Measurements from ENCODE around the gene FBXO15.

FBXO15 gene, protein sequence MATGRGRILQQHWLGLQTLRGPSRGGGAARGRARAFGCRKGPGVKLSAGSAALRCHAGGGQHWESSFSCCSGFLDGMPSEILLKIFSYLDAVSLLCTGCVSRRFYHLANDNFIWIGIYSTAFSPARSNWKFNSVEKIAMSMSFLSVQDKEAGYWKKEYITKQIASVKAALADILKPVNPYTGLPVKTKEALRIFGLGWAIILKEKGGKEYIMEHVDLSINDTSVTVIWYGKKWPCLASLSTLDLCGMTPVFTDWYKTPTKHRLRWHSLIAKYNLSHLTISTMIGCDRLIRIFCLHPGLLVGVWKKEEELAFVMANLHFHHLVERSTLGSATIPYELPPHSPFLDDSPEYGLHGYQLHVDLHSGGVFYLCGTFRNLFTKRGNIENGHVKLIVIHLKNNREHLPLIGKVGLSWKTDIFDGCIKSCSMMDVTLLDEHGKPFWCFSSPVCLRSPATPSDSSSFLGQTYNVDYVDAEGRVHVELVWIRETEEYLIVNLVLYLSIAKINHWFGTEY

DNA sequence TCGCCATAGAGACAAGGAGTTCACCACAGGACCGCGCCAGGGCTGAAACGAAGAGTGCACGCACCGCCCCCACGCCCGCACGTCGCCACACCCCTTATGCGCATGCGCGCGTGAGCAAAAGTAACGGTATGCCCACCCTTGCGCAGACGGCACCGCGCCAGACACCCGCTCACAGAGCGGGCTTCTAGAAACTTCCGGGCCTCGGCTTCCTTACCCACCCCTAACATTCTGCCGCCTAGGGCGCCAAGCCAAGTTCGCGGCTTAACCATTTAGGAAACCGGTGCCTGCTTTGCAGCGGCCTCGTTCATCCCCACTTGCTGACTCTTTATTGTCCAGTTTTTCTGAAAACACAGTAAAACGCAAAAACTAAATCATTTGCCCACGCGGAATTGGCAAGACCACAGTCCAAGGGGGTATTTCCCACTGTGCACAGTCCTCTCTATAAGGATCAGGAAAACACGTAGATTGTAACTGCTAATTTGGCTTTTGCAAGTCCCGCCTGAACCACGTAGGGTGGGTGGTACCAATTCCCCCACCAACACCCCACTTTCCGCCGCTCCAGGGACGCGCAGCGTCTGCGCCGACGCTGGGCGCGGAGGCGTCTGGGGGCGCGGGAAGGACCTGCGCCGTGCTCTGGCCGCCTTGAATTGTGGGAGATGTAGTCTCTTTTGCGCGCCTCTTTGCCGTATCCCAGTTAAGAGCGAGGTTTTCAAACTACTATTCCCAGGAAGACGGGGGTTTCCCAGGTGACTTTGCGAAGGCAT is at the start of gene FBXO15, which contains the start of gene TIMM21:
TSS of gene FBXO15 (minus strand) at position 56 of the 764 bp plus-strand sequence. CDS start at position 7, 49 bp downstream.
TSS of gene TIMM21 (plus strand) at position 745 of the 764 bp plus-strand sequence. CDS start 286 bp downstream, outside the sequence.
- peak; percentile 91 to 92 for DNase-seq (ENCODE audit: low read depth in 2 of 2)

DNA sequence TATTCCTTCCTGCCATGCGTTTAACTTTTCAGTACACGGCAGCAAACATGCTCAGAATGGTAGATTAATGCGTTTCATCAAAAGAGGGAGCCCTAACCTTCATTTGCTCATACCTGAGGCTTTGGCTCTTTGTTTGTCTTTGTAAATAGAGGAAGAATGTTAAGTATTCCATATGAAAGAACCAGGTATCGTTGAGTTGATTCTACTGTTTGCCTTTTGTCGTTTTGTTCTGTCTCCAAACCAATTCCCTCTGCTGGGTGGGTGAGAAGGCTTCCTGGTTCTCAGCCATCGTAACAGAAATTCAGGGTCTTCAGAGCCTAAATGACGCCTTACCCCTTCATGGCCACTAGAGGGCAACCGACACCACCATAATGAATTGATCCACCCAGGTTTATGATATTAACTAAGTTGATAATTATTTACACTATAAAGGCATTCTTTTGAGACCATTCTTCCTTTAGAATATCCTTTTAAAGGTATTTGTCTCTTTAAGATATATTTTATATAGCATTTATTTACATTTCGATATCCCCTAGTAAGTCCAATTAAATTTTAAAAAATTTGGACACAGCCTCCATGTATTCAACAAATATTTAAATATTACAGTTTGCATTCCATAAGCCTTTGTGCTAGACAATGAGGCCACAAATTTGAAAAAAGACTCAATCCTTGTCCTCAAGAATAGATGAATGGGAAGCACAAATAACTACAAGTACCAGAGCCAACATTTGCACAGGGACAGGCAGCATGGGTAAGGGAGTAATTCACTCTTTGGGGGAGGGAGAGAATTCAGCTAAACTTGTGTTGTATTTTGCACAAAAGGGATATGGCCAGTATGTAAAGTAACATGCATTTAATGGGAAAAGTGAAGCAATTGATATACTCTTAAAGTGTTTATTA is 48.8 kb upstream of the FBXO15 start:
- peak; percentile 2 to 24 for DNase-seq (ENCODE audit: low read depth in 2 of 2)

DNA sequence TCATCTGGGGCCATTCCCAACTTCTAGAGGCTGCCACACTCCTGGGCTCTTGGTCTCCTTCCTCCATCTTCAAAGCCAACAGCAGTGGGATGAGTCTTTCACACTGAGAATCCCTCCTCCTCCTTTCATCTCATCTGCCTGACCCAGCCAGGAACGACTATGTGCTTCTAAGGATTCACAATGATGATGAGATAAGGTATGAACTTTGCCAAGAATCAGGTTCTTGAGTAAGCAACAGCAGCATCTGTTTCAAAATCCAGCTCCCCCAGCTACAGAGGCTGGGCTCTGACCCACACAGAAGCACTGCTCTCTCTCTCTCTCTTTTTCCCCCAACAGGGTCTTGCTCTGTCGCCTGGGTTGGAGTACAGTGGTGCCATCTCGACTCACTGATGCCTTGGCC is 47.1 kb upstream of the FBXO15 start:
- DNase-seq (ENCODE audit: low read depth in 2 of 2), result no peak

DNA sequence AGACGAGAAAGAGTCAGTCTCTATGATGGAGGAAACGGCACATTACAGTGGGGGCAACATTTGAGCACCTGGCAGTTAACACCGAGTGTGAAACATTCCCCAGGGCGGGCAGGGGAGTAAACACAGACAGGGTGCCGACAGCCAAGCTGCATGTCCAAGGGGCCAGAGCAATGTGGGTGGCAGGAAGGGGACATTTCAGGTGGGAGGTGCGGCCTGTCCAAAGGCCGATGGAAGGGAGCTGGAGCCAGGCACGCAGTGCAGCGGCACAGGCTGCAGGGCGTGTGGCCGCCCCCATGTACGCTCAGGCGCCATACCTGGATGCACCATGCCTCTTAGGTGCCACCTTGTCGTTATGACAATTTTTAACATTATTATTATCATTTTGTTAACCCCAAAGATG is 43.9 kb upstream of the FBXO15 start:
- no peak for DNase-seq (ENCODE audit: low read depth in 2 of 2)

DNA sequence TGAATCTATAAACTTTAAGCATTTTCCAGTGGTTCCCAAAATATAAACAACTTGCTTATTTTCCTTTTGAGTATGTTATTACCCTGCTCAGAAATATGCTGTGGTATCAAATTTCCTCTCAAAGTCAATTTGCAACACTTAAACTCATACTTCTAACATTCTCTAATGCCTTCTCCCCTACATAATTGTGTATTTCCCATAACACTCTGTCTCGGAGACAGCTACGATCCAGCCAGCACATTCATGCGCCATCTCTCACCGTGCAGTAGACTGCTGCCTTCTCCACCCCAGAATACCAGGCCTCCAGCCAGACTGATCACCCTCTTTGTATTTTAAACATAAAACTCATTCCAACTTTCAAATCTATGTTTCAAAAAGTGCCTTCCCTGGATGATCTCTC is 42.5 kb upstream of the FBXO15 start:
- no peak for DNase-seq (ENCODE audit: low read depth in 2 of 2)

DNA sequence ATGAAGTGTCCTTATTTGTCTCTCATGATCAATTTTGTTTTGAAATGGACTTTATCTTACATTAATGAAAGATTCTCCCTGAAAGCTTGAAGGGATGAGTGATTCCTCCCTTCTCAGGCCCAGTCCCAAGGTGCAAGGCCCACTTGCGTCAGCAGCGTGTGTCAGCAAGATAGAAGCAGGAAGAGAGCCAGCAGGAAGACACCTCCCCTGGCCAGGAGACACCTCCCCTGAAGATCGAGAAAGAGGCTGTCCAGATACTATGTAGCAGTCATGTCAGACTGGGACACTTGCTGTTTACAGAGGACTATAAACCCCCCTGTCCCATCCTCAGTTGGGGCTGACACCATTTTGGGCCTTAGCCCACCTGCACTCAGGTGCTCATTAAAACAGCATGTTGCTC is 39.0 kb upstream of the FBXO15 start:
- no peak for DNase-seq (ENCODE audit: low read depth in 2 of 2)

DNA sequence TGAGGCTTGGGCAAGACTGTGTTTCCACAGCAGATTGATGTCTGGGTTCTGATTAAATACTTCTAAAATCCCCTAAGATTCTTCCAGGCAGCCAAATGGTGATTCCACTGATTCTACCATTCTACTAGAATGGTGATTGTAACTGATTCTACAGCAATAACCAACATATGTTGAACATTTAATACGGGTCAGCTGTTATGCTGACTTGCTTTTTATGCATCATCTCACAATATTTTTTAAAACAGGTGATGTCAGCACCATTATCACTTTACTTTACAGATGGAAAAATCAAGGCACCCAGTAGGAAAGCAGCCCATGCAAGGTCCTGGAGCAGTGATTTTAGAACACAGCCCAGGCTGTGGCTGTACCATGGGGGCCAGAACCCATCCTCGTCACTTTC is 38.2 kb upstream of the FBXO15 start:
- no peak for DNase-seq (ENCODE audit: low read depth in 2 of 2)

DNA sequence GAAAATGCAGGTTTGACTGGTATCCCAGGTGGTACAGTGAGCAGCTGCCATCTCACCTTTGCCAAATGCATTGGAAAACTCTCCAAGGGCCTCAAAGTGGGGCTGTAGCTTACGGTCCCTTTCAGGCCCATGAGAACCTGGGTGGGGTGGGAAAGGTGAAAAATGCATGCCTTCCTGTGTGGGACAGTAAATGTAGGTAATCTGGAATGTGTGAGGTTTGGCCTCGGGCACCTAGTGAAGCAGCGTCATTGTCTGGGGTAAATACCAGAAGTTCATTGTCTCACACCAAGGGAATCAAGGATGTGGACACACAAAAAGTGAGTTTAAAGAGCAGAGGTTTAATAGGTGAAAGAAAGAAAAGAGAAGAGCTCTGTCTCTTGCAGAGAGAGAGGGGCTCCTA is 37.2 kb upstream of the FBXO15 start:
- no peak for DNase-seq (ENCODE audit: low read depth in 2 of 2)

DNA sequence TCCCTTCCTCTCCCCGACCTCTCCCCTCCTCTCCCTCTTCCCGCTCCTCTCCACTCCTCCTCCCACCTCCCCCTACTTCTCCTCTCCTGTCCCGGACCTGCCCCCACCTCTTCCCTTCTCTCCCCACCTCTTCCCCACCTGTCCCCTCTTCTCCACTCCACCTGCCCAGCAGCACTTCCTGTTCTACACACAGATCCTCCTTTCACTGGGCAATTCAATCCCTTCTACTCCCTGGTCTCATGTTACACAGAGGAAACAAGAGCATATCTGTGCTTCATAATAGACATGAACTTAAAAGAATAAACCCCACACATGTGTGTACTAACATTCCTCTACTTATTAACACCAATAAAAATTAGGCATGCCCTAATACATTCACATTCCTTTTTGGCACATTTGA is 35.5 kb upstream of the FBXO15 start:
- DNase-seq (ENCODE audit: low read depth in 2 of 2), result no peak

DNA sequence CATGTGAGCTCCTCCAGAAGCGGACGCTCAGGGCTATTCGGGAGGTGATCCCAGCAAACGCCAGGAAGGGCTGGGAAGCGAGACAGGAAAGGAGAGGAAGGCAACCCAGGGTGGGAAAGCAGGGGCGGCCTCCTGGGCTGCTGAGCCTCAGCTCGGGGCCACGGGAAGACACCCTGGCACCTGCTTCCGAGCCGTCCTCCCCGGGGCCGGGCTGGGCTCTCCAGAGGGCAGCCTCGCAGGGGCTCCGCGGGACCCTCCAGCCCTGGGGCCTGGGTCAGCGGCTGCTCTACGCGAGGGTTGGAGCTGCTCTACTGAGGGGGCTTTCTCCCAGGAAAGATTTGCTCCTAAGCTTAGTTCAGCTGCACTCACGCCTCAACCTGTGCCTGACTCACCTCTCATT is 34.7 kb upstream of the FBXO15 start:
- no peak for DNase-seq (ENCODE audit: low read depth in 2 of 2)

DNA sequence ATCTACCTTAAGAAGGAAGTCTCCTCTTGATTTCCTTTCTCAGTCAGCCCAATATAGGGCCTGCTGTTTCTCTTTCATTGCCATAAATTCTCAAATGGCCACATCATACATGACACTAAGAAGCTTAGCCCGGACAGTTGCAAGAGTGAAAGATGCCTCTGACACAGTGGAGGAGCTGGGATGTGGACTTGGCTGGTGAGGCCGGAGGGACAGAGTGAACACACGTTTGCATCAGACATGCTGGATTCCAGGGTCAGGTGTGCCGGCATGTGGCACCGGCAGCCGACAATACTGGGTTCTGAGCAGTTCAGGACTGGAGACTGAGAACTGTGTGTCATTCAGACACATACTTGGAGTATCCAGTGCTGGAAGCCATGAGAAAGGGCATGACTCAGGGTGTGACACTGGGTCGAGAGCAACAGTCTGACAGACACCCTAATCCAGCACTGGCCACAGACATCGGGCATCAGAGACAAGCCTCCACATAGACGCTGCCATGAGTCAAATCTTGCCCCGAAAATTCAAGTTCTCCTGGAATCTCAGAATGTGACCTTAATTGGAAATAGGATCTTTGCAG is 32.1 kb upstream of the FBXO15 start:
- DNase-seq (ENCODE audit: low read depth in 2 of 2), result no peak

DNA sequence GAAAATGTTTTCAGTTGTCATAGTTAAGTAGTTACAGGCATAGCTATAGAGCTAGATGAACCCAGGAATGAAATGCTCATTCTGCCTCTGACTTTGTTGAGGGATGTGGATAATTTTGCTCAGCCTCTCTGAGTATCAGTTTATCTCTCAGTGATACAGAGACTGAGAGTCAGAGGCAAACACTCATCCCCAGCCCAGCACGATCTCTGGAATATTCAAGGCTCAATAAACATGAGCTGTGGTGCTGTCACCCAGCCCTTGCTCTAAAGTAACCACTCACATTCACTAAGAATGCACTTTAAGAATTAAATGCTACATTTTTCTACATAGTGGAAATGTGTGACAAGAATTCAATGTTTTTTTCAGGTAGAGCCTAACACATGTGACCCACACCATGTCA is 31.2 kb upstream of the FBXO15 start:
- no peak for DNase-seq (ENCODE audit: low read depth in 2 of 2)

DNA sequence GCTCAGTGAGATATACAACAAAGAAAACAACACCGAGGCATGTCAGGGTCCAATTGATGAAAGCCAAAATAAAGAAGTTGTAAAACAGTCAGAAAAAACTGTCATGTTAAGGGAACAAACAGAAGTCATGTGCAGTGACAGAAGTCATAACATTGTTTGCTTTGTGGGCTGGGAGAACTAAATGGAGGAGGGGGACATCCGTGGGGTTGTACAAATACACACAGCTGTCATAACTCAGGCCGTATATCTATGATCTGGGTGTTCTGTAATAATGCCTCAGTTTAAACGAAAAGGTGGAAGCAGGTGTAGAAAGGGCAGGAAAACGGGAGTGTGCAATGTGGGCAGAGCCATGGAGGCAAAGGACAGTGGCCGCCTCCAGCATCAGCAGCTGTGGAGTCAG is 28.0 kb upstream of the FBXO15 start:
- DNase-seq (ENCODE audit: low read depth in 2 of 2), result no peak

DNA sequence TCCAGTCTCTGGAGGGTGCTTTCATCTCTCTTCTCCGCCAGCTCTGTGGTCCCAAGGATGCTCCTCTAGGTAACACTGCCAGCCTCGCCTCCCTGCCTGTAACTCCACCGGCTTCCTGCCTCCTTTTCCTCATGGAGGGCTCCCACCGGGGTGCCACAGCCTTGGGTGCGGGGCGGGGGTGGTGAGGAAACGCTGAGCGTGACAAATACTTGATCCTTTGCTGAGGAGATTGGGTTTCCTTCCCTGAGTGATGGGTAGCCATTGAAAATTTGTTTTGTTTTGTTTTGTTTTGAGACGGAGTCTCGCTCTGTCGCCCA is 25.8 kb upstream of the FBXO15 start:
- no peak for DNase-seq (ENCODE audit: low read depth in 2 of 2)

DNA sequence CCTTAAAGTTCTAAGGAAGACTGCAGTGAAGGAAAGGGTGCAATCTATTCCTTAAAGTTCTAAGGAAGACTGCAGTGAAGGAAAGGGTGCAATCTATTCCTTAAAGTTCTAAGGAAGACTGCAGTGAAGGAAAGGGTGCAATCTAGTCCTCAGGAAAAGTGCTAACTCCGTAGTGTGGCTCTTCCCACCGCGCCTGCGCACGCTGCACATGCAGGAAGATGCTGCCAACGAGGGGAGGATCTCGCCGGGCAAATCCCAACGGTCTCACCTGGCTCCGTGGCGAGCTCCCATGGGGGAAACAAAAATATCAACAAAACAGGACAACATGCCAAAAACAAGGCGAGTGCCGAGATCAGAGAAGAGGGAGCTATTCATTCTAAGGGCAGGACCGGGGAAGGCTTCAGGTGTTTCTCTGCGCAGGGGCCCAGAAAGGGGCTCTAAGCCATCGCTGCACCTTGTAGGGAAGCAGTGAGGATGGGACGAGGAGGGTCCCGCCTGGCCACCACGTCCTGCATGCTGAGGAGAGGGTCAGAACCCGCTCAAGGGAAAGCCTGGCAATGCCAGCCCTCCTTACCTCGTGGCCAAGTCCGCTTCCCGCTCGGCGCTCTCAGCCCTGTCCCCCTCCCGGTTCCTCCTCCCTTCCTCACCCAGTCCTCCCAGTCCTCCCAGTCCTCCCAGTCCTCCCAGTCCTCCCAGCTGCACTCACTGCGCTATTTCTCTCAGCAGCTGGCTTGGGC is 25.2 kb upstream of the FBXO15 start:
- DNase-seq (ENCODE audit: low read depth in 2 of 2), result no peak

DNA sequence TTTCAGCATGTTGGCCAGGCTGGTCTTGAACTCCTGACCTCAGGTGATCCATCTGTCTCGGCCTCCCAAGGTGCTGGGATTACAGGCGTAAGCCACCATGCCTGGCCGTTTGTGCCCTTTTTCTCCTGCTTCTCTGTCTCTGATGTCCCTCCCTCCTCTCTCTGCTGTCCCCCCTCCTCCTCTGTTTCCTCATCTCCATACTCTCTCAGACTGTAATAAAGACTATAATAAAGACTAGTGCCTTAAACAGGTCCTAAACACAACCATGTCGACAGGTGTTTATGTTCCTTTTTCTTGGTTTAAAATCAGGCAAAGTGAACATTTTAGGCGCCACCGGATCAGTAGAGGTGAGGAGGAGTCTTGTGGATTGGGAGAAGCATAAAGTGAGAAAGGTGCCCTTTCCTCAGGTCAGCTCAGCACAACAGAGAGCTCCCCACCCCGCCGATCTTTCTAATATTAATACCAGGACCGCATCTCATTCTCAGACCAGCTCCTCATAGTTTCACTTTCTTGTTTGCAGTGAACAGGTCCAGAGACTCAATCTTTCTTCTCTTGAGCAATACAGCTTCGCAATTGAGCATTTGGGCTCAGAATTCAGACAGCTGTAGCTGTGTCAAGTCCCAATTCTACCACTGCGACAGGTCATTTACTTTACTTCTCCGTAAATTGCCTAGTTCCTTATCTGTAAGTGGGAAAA is 24.4 kb upstream of the FBXO15 start:
- no peak for DNase-seq (ENCODE audit: low read depth in 2 of 2)

DNA sequence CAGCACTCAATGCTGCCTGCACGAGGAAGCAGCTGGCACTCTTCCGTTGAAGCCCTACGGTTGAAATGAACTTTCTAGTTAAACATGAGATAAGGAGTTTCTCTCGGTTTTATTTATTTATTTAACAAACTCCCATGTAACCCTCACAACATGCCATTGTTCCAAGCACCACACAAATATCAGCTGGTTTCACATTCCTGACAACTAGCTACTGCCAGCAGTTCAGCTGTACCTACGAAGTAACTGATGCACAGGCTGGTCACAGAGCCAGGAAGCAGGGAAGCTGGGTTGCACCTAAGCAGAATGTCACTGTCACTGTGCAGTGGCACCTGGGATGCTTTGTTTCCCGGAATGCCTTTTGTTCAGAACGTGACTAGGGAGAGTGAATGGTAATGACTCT is 18.8 kb upstream of the FBXO15 start:
- DNase-seq (ENCODE audit: low read depth in 2 of 2), result no peak

DNA sequence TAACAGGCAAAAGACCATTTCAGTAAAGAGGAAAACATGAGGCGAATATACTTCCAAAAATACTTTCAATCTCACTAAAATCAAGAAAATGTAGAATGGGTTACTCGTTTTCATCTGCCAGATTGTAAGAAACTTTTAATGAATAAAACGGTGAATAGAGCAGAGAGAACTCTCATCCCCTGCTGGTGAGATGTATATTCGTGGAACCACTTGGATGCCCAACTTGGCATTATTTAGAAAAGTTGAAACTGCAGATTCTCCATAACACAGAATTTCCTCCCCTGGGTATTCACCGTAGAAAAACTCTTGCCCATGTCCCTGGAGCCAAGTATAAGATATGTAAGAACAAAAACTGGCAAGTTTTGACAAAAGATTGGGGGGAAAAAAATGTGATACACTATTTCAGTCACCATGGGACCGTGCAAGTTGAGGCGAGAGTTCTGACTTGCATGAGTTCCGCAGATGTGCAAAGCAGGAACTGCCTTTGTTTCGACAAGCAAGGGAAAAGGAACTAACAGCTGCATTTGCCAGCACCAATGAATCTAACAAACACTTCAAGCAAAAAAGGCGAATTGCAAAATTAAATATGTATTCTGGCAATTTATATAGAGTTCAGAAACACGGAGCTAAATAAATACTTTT is 15.5 kb upstream of the FBXO15 start:
- DNase-seq (ENCODE audit: low read depth in 2 of 2), result no peak

DNA sequence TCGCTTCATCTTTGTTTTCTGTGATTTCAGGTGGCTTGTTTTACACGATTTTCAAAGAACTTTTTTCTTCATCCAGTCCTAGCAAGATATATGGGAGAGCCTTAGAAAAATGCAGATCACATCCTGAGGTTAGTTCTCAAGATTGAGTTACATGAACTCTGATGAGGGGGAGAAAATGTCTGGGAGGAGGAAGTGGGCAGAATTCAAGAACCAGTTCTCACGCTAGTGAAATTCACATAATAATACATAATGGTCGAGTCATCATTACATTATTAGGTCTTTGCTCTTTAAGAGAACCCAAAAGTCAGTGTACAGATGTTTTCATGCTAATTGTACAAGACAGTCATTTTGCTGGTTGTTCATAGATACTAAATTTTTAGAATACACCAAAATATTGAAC is 7.6 kb upstream of the FBXO15 start:
- DNase-seq (ENCODE audit: low read depth in 2 of 2), result no peak

DNA sequence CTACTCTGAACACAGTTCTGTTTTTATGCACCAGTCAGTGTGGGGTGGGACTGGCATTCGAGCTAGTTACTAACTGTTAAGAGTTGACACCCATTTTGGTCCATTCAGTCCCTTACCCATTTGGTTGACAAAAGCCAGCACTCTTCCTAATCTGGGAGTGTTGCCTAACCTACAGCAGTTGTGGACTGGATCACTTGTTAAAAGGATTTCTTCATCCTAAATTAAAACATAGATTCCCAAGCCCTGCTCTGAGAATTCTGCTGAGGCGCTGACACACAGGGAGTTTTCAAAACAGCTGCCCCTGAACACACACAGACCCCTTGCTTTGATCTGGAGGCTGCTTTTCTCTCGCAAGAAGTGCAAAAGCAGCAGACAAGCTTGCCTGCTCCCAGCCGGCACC is 7.1 kb upstream of the FBXO15 start:
- DNase-seq (ENCODE audit: low read depth in 2 of 2), result no peak
